ENCODE results near the gene UGP2. TPM values are rescaled to one million over a fixed set of nuclear protein-coding genes. Genes with fewer than 3 reads are reported as not detected.

The UGP2 gene
- 157 and 170 TPM in 2 replicates for total RNA-seq

GRCh38 chr2:63841254-63842022 lies at the start of gene UGP2:
Gene UGP2, plus strand, starts transcription at chr2:63841896. Its CDS starts 290 bp downstream, at chr2:63842186.

Small RNA genes lying within 50 kb of the gene (small RNA-seq; reads per million reads assigned to genes)
- not detected for gene RF01293 (ENCODE audit: low replicate concordance)

Other genes with a start within 250 kb of the UGP2 start
- 18.6 and 29.5 TPM in 2 replicates for gene VPS54, start 177.5 kb downstream of the UGP2 start, total RNA-seq

Data from placental pericyte (primary cell).